ENCODE data around the gene ADGRL2. TPM values are rescaled to one million over a fixed set of nuclear protein-coding genes. Genes with fewer than 3 reads are reported as not detected.

ADGRL2 gene
- total and polyA plus RNA-seq, 9 of the 15 experiments (the other 6 are each of a cell fraction or from before 2014, with no cell fraction given): 0.03 to 0.15 (median 0.13) TPM; not detected in 6

GRCh38 chr1:81982523-81982922 is 181.8 kb downstream of the ADGRL2 start (continued):
- no peak for TF ChIP-seq NR2C1 (IDR thresholded peaks at IDR 0.05)
- TF ChIP-seq NR2C1 (tag; IDR thresholded peaks at IDR 0.05): no peak
- TF ChIP-seq POLR3A (IDR thresholded peaks at IDR 0.05; ENCODE audit: borderline replicate concordance, extremely low read depth, insufficient read depth, insufficient read length): no peak

- no peaks in the 10 kb centered on the region for H3K79me2 ChIP-seq (ENCODE audit: control insufficient read depth, insufficient read depth, low read length)
- TF ChIP-seq ZNF76 (CRISPR knock-in tag; IDR thresholded peaks at IDR 0.05; ENCODE audit: borderline replicate concordance) (no peak), MLLT1 (IDR thresholded peaks at IDR 0.05) (no peak), ZNF668 (CRISPR knock-in tag; IDR thresholded peaks at IDR 0.05) (no peak), PURB (CRISPR knock-in tag; IDR thresholded peaks at IDR 0.05; ENCODE audit: low read depth) (no peak), SRSF3 (IDR thresholded peaks at IDR 0.05; ENCODE audit: insufficient read depth, low read length) (no peak), RBM25 (IDR thresholded peaks at IDR 0.05; ENCODE audit: low read depth, low read length, severe bottlenecking) (no peak)
- BruUV-seq (replicated peaks): no TSS peak
- no peaks in the 10 kb centered on the region for H3K9me3 ChIP-seq (replicated peaks; ENCODE audit: control insufficient read depth, insufficient read depth, low read depth, low read length)
- WGBS (ENCODE audit: insufficient coverage, low coverage, missing lambda C conversion rate): 13% methylated on average over 1 of the region's 1 CpG
- in situ Hi-C loops (cut with MboI): no loop called here
- no peaks in the 10 kb centered on the region for H3K36me3 ChIP-seq (ENCODE audit: control insufficient read depth, insufficient read depth, low read length)
- ATAC-seq (no peak), FAIRE-seq (no peak), DNase-seq (ENCODE audit: extremely low read depth in 1 of 4, low spot score in 3 of 4) (no peak)
- H2AFZ ChIP-seq (ENCODE audit: low read depth, low read length): no peak overlapping the region
- ChIA-PET POLR2A (no interaction called here), CTCF (ENCODE audit: low intra/inter-chr PET ratio) (no interaction called here)
- H3K4me1 ChIP-seq (replicated peaks in 1 of 2; ENCODE audit: control insufficient read depth in 2 of 2, insufficient read depth in 2 of 2, low read length in 2 of 2): no peaks in the 10 kb centered on the region
- no peaks in the 10 kb centered on the region for H3K27me3 ChIP-seq (ENCODE audit: control insufficient read depth in 2 of 2, insufficient read depth in 2 of 2, low read length in 2 of 2)
- H3K27ac ChIP-seq (ENCODE audit: extremely low read depth, low read depth, low read length): no peak overlapping the region
- H3K4me2 ChIP-seq (ENCODE audit: insufficient read depth, low read length): no peak overlapping the region
- no peaks in the 10 kb centered on the region for H3K9me1 ChIP-seq (ENCODE audit: control insufficient read depth, insufficient read depth, low read length)
- no peak overlapping the region for H3K9ac ChIP-seq (ENCODE audit: insufficient read depth in 1 of 2, low read depth in 2 of 2, low read length in 2 of 2)
- no peak overlapping the region for H3K4me3 ChIP-seq
- intact Hi-C loops (cut with micrococcal nuclease): no loop called here
- no peaks in the 10 kb centered on the region for H4K20me1 ChIP-seq (replicated peaks; ENCODE audit: control insufficient read depth, insufficient read depth, low read length)
These were observed 188.8 kb downstream of the ADGRL2 start for GRCh38 chr1:81989524-81989923.
